Panc1 (cell line): ENCODE results near the gene SAA4. TPM values are rescaled to one million over a fixed set of nuclear protein-coding genes. Genes with fewer than 3 reads are reported as not detected.
"Not testable (repeated sequence)": the region's sequence is repeated elsewhere in the genome, so short reads cannot be mapped to it uniquely, and the experiment has no call there.

Source experiments
- ATAC-seq: fragments of 200-7000 bp; cut with Tn5 transposase; 2 replicates; pipeline ENCODE4 v1.9.1; 2020; ENCODE audit warnings: mild to moderate bottlenecking, moderate library complexity
- BruUV-seq: library from RNA; stranded (reverse); fragments of 400-500 nt; replicated peaks from 2 replicates; lab custom pipeline; 2021; lab: Mats Ljungman, UMichigan
- CTCF ChIA-PET: fragments of 300-600 bp; sonication (Branson Sonifier 250); formaldehyde crosslinking; loops from one replicate; lab custom pipeline; 2022; ENCODE audit warnings: antibody characterized with exemption; lab: Charles Lee
- POLR2A ChIA-PET: fragments of 300-600 bp; sonication (Branson Sonifier 250); formaldehyde crosslinking; loops from one replicate; lab custom pipeline; 2022; ENCODE audit warnings: antibody characterized with exemption; lab: Charles Lee
- DNase-seq: peaks from one replicate; pipeline ENCODE4 v3.0.0-alpha.2; 2010; ENCODE audit warnings: low read depth, low spot score
- H3K27ac ChIP-seq: 2 replicates; pipeline ENCODE4 v1.5.1; 2011; ENCODE audit warnings: mild to moderate bottlenecking, low read length, inconsistent platforms
- H3K27me3 ChIP-seq: fragments of 200-500 bp; sonication (Bioruptor generic); 2 replicates; pipeline ENCODE4 v1.6.0; 2014; ENCODE audit warnings: low read length, inconsistent platforms; ENCODE audit not compliant: control insufficient read depth, insufficient read depth
- H3K36me3 ChIP-seq: fragments of 200-500 bp; sonication (Bioruptor generic); 2 replicates; pipeline ENCODE4 v1.5.1; 2014; ENCODE audit warnings: inconsistent platforms, mild to moderate bottlenecking, low read length, moderate library complexity; ENCODE audit not compliant: control insufficient read depth, insufficient read depth
- H3K4me1 ChIP-seq: 2 replicates; pipeline ENCODE4 v1.5.1; 2011; ENCODE audit warnings: inconsistent platforms, mild to moderate bottlenecking, low read length, moderate library complexity; ENCODE audit not compliant: control insufficient read depth, insufficient read depth
- H3K4me3 ChIP-seq, 2 experiments: 2 replicates each; pipeline ENCODE4 v1.5.1; 2011 to 2012; ENCODE audit warnings: low read depth in 2 of 2, low read length in 2 of 2, mild to moderate bottlenecking in 2 of 2, inconsistent platforms in 1 of 2, moderate library complexity in 1 of 2
- H3K9me3 ChIP-seq: fragments of 200-500 bp; sonication (Bioruptor generic); 2 replicates; pipeline ENCODE4 v1.5.1; 2014; ENCODE audit warnings: low read depth, mild to moderate bottlenecking, inconsistent platforms, low read length, moderate library complexity; ENCODE audit not compliant: control insufficient read depth, insufficient read depth
- POLR2AphosphoS5 ChIP-seq: IDR thresholded peaks from 2 replicates; pipeline ENCODE4 v1.6.1; 2012; ENCODE audit warnings: mild to moderate bottlenecking, low read depth, low read length, moderate library complexity
- SIN3A ChIP-seq: IDR thresholded peaks from 2 replicates; pipeline ENCODE4 v1.6.1; 2012; ENCODE audit warnings: low read depth, mild to moderate bottlenecking, low read length, moderate library complexity, borderline replicate concordance; ENCODE audit not compliant: insufficient read depth
- TCF7L2 ChIP-seq: IDR thresholded peaks from 2 replicates; pipeline ENCODE4 v1.6.1; 2011; ENCODE audit warnings: mild to moderate bottlenecking, low read depth, low read length, inconsistent platforms
- in situ Hi-C: cut with HindIII; loops from 2 replicates; pipeline ENCODE4 v1.10.0; 2016; ENCODE audit warnings: low sequenced_read_pairs, low pct_unique_long_range_greater_than_20kb
- intact Hi-C: fragments of 100-400 bp; cut with micrococcal nuclease; formaldehyde crosslinking; loops from one replicate; pipeline ENCODE4 v1.10.0; 2022; ENCODE audit not compliant: unreplicated experiment
- total RNA-seq: library from RNA; stranded (reverse); gene quantifications from one replicate; pipeline ENCODE4 v1.2.1, GENCODE V29; 2021; ENCODE audit not compliant: unreplicated experiment
- TF ChIP-seq, protein P1 (sequence below): fragments of 450-650 bp; IDR thresholded peaks from 2 replicates; pipeline ENCODE4 v1.5.1; 2017; ENCODE audit warnings: mild to moderate bottlenecking
- TF ChIP-seq, protein P2 (sequence below), 2 experiments: IDR thresholded peaks; 2 replicates each; pipeline ENCODE4 v1.6.1; 2011 to 2012; ENCODE audit warnings: low read depth in 2 of 2, control low read depth in 1 of 2, low read length in 1 of 2, mild to moderate bottlenecking in 1 of 2, moderate library complexity in 1 of 2; ENCODE audit not compliant: insufficient read depth in 1 of 2

The SAA4 gene
- total RNA-seq, 1 experiment from 2014 or later: not detected

DNA sequence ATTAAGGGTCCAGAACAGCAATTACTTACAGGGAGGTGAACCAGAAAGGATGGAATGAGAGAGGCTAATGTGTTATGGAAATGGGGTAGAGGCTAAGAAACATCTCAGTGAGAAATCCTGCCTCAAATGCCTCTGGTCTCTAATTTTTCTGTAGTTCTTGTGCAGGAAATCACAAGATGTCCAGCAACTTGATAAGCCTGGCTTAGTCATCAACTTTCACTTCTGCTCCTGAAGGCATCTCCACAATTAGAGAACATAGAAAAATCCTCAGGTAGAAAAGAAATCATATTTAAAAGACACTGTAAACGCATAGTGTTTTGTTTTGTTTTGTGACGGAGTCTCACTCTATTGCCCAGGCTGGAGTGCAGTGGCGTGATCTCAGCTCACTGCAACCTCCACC is 45.2 kb downstream of the SAA4 start:
- H3K4me1 ChIP-seq: no peaks in the 10 kb centered on the region
- in situ Hi-C loops: no loop called here
- POLR2A ChIA-PET: no interaction called here
- H3K9me3 ChIP-seq: no peaks in the 10 kb centered on the region
- H3K27me3 ChIP-seq: peaks cover 9% of the 10 kb centered on the region; the same call in 1 of the 2 replicates
- DNase-seq (no peak), ATAC-seq (no peak)
- H3K4me3 ChIP-seq: no peak overlapping the region
- no peak overlapping the region for H3K27ac ChIP-seq
- TF ChIP-seq TCF7L2 (no peak), POLR2AphosphoS5 (no peak), SIN3A (no peak)
- TF ChIP-seq, protein P1, sequence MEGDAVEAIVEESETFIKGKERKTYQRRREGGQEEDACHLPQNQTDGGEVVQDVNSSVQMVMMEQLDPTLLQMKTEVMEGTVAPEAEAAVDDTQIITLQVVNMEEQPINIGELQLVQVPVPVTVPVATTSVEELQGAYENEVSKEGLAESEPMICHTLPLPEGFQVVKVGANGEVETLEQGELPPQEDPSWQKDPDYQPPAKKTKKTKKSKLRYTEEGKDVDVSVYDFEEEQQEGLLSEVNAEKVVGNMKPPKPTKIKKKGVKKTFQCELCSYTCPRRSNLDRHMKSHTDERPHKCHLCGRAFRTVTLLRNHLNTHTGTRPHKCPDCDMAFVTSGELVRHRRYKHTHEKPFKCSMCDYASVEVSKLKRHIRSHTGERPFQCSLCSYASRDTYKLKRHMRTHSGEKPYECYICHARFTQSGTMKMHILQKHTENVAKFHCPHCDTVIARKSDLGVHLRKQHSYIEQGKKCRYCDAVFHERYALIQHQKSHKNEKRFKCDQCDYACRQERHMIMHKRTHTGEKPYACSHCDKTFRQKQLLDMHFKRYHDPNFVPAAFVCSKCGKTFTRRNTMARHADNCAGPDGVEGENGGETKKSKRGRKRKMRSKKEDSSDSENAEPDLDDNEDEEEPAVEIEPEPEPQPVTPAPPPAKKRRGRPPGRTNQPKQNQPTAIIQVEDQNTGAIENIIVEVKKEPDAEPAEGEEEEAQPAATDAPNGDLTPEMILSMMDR: no peak
- TF ChIP-seq, protein P2, sequence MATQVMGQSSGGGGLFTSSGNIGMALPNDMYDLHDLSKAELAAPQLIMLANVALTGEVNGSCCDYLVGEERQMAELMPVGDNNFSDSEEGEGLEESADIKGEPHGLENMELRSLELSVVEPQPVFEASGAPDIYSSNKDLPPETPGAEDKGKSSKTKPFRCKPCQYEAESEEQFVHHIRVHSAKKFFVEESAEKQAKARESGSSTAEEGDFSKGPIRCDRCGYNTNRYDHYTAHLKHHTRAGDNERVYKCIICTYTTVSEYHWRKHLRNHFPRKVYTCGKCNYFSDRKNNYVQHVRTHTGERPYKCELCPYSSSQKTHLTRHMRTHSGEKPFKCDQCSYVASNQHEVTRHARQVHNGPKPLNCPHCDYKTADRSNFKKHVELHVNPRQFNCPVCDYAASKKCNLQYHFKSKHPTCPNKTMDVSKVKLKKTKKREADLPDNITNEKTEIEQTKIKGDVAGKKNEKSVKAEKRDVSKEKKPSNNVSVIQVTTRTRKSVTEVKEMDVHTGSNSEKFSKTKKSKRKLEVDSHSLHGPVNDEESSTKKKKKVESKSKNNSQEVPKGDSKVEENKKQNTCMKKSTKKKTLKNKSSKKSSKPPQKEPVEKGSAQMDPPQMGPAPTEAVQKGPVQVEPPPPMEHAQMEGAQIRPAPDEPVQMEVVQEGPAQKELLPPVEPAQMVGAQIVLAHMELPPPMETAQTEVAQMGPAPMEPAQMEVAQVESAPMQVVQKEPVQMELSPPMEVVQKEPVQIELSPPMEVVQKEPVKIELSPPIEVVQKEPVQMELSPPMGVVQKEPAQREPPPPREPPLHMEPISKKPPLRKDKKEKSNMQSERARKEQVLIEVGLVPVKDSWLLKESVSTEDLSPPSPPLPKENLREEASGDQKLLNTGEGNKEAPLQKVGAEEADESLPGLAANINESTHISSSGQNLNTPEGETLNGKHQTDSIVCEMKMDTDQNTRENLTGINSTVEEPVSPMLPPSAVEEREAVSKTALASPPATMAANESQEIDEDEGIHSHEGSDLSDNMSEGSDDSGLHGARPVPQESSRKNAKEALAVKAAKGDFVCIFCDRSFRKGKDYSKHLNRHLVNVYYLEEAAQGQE (IDR thresholded peaks at IDR 0.05; ENCODE audit: insufficient read depth in 1 of 2, low read depth in 2 of 2, low read length in 1 of 2): no peak
- CTCF ChIA-PET: no interaction called here
- no TSS peak for BruUV-seq
- intact Hi-C loops: no loop called here
- no peaks in the 10 kb centered on the region for H3K36me3 ChIP-seq

DNA sequence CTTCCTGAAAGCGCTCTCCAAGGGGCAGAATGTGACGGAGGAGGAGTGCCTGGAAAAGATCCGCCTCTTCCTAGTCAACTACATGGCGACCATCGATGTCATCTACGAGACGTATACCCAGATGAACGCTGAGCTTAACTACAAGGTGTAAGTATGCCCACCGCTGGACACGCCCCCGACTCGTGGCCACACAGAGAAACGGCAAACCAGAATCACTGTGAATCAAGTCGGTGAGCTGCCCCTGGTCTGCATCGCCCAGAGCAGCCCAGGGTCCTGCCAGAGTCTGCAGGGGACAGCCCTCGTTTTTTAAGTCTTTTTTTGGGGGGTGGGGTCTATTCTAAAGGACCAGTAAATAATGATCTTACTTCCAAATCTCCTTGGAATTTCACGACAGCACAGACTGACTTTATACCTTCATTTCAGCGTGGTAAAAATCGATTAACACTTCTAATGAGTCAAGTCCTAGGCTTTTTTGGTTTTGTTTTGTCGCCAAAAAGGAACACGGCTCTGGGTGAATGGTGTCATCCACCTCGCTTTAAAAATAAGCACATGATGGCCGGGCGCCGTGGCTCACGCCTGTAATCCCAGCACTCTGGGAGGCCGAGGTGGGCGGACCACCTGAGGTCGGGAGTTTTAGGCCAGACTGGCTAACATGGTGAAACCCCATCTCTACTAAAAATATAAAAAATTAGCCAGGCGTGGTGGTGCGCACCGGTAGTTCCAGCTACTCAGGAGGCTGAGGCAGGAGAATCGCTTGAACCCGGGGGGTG is 46.9 kb downstream of the SAA4 start:
- intact Hi-C loops, H3K36me3 ChIP-seq, in situ Hi-C loops, ATAC-seq, DNase-seq, H3K4me1 ChIP-seq, CTCF ChIA-PET, H3K27me3 ChIP-seq, H3K27ac ChIP-seq, POLR2A ChIA-PET, H3K9me3 ChIP-seq, H3K4me3 ChIP-seq, BruUV-seq: not testable (repeated sequence)

DNA sequence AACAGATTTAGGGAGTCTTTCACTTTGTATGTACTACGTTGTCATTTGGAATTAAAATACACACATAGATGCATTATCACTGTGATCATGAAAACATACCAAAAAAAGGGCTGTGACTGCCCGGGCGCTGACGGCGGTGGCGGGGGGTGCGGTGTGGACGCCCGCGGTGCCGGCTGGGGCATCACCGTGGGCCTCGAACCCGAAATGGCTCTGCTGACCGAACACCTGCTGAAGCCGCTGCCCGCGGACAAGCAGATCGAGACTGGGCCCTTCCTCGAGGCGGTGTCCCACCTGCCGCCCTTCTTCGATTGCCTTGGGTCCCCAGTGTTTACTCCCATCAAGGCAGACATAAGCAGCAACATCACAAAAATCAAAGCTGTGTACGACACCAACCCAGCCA is 47.8 kb downstream of the SAA4 start:
- no peak for ATAC-seq

More for the DNA sequence above, 47.8 kb downstream of the SAA4 start:
- H3K27me3 ChIP-seq: peaks cover 8% of the 10 kb centered on the region
- TF ChIP-seq, protein P1: no peak
- no peak for TF ChIP-seq TCF7L2
- TF ChIP-seq, protein P2 (IDR thresholded peaks at IDR 0.05; ENCODE audit: insufficient read depth in 1 of 2, low read depth in 2 of 2, low read length in 1 of 2): no peak
- no peak for TF ChIP-seq POLR2AphosphoS5
- TF ChIP-seq SIN3A: no peak
- POLR2A ChIA-PET: no interaction called here
- no peak overlapping the region for H3K4me3 ChIP-seq
- CTCF ChIA-PET: no interaction called here
- in situ Hi-C loops (no loop called here), intact Hi-C loops (no loop called here)
- no TSS peak for BruUV-seq
- no peak overlapping the region for H3K27ac ChIP-seq
- no peaks in the 10 kb centered on the region for H3K36me3 ChIP-seq
- H3K9me3 ChIP-seq: no peaks in the 10 kb centered on the region
- no peaks in the 10 kb centered on the region for H3K4me1 ChIP-seq
- DNase-seq: no peak
